K562 (cell line): ENCODE results near the gene SLC16A14.

Experiments used
- CTCF ChIP-seq, 3 experiments: IDR thresholded peaks in 2 of 3; conservative IDR thresholded peaks in 1 of 3; 2 replicates each; pipeline ENCODE4 v1.5.1; 2011 to 2012; ENCODE audit warnings: low read length in 3 of 3, mild to moderate bottlenecking in 3 of 3, control low read depth in 2 of 3, improper control_type of control experiment in 1 of 3, inconsistent platforms in 1 of 3, low read depth in 1 of 3, mixed read lengths in 1 of 3, moderate library complexity in 1 of 3; ENCODE audit not compliant: insufficient read depth in 2 of 3
- DMBX1 ChIP-seq: fragments of 250-450 bp; sonication (Bioruptor Pico); IDR thresholded peaks from 2 replicates; pipeline ENCODE4 v1.8.0; 2022; ENCODE audit warnings: inconsistent platforms, mild to moderate bottlenecking, moderate library complexity, borderline replicate concordance
- E2F6 ChIP-seq, 2 experiments: IDR thresholded peaks; 2 replicates each; pipeline ENCODE4 v1.6.1; 2011; ENCODE audit warnings: borderline replicate concordance in 1 of 2, control low read depth in 1 of 2, low read depth in 1 of 2, low read length in 1 of 2, mild to moderate bottlenecking in 1 of 2, mixed read lengths in 1 of 2, moderate library complexity in 1 of 2; ENCODE audit not compliant: insufficient read depth in 1 of 2, insufficient read length in 1 of 2, poor library complexity in 1 of 2, severe bottlenecking in 1 of 2; ENCODE audit errors: extremely low read depth in 1 of 2
- EZH2 ChIP-seq: IDR thresholded peaks from 2 replicates; pipeline ENCODE4 v1.6.1; 2012; ENCODE audit warnings: low read depth, mild to moderate bottlenecking, inconsistent platforms, low read length, borderline replicate concordance
- GATAD2B ChIP-seq: fragments of 450-650 bp; IDR thresholded peaks from 2 replicates; pipeline ENCODE4 v1.6.1; 2017; ENCODE audit warnings: mild to moderate bottlenecking, borderline replicate concordance
- KLF13 ChIP-seq: fragments of 450-650 bp; IDR thresholded peaks from 2 replicates; pipeline ENCODE4 v1.6.1; 2016; ENCODE audit warnings: missing genetic modification characterization, low read depth, mild to moderate bottlenecking, missing compliant biosample characterization, moderate library complexity, borderline replicate concordance
- ZNF143 ChIP-seq: sonication (generic); formaldehyde crosslinking; IDR thresholded peaks from 2 replicates; pipeline ENCODE4 v1.9.0; 2022; ENCODE audit warnings: mild to moderate bottlenecking, missing genetic modification reagents

- TF ChIP-seq CTCF (IDR thresholded peaks at IDR 0.05 in 2 of 3, conservative IDR thresholded peaks at IDR 0.05 in 1 of 3; ENCODE audit: insufficient read depth in 2 of 3, low read depth in 1 of 3, low read length in 3 of 3) (no peak), DMBX1 (CRISPR knock-in tag) (no peak), GATAD2B (no peak), E2F6 (IDR thresholded peaks at IDR 0.05; ENCODE audit: borderline replicate concordance in 1 of 2, extremely low read depth in 1 of 2, insufficient read depth in 1 of 2, insufficient read length in 1 of 2, low read depth in 1 of 2, low read length in 1 of 2, poor library complexity in 1 of 2, severe bottlenecking in 1 of 2) (no peak), ZNF143 (no peak), EZH2 (no peak), KLF13 (no peak)
These were observed 26.5 kb downstream of the SLC16A14 start for GRCh38 chr2:230042195-230042594.
